Right lobe of liver (tissue), 4 donors: ENCODE results near the gene UBE2S.

Experiments used
- POLR2A ChIP-seq: fragments of 450-650 bp; IDR thresholded peaks from one replicate; pipeline ENCODE4 v1.6.1; 2017; ENCODE audit warnings: antibody characterized with exemption, mild to moderate bottlenecking
- TF ChIP-seq, protein P1 (sequence below), 4 donors: fragments of 200-600 bp in 3 of 4; fragments of 450-650 bp in 1 of 4; IDR thresholded peaks; one replicate each; pipeline versions ENCODE4 v1.5.1 to v1.8.0; 2016 to 2022; ENCODE audit warnings: antibody characterized with exemption in 4 of 4, mild to moderate bottlenecking in 2 of 4
- donor health status: DM: no; HTN: no; CAD: no.
- donor health status: DM: no; HTN: no; CAD: no.
- donor health status: DM: no; HTN: yes; CAD: no.

DNA sequence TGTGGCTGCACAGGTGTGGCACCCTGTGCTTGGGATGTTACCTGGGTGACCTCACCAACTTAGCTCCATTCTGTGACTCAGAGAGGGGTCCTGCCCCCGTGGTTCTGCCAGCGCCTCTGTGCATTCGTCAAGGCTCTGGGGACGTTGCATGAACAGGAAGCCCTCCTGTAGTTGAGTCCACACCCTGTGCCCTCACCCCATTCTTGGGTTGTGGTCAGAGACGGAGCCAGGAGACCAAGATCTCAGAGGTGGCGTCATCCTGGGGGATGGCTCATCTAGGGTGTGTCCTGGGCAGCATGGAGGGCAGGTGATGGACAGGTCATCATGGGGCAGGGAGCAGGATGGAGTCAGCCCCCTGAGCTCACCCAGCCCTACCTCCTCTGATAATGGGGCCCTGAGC, 55.5 kb downstream of the UBE2S start:
- TF ChIP-seq, protein P1, sequence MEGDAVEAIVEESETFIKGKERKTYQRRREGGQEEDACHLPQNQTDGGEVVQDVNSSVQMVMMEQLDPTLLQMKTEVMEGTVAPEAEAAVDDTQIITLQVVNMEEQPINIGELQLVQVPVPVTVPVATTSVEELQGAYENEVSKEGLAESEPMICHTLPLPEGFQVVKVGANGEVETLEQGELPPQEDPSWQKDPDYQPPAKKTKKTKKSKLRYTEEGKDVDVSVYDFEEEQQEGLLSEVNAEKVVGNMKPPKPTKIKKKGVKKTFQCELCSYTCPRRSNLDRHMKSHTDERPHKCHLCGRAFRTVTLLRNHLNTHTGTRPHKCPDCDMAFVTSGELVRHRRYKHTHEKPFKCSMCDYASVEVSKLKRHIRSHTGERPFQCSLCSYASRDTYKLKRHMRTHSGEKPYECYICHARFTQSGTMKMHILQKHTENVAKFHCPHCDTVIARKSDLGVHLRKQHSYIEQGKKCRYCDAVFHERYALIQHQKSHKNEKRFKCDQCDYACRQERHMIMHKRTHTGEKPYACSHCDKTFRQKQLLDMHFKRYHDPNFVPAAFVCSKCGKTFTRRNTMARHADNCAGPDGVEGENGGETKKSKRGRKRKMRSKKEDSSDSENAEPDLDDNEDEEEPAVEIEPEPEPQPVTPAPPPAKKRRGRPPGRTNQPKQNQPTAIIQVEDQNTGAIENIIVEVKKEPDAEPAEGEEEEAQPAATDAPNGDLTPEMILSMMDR (IDR thresholded peaks at IDR 0.05) = no peak
- TF ChIP-seq POLR2A = no peak
